D721Med (cell line): ENCODE results near the gene KRTAP10-10.
"Not testable (repeated sequence)": the region's sequence is repeated elsewhere in the genome, so short reads cannot be mapped to it uniquely, and the experiment has no call there.

Source experiments
- DNase-seq: peaks from one replicate; pipeline ENCODE4 v3.0.0; 2011; ENCODE audit warnings: low spot score; ENCODE audit not compliant: insufficient read length
- FAIRE-seq: peaks from 2 replicates; lab custom pipeline; 2011; peaks lifted over from hg19 to GRCh38; lab: Jason Lieb, UNC
- TF ChIP-seq, protein P1 (sequence below): IDR thresholded peaks from 2 replicates; pipeline ENCODE4 v1.5.1; 2012; ENCODE audit warnings: mild to moderate bottlenecking, control low read depth; ENCODE audit not compliant: insufficient read depth; ENCODE audit errors: missing control alignments

KRTAP10-10 gene

DNA sequence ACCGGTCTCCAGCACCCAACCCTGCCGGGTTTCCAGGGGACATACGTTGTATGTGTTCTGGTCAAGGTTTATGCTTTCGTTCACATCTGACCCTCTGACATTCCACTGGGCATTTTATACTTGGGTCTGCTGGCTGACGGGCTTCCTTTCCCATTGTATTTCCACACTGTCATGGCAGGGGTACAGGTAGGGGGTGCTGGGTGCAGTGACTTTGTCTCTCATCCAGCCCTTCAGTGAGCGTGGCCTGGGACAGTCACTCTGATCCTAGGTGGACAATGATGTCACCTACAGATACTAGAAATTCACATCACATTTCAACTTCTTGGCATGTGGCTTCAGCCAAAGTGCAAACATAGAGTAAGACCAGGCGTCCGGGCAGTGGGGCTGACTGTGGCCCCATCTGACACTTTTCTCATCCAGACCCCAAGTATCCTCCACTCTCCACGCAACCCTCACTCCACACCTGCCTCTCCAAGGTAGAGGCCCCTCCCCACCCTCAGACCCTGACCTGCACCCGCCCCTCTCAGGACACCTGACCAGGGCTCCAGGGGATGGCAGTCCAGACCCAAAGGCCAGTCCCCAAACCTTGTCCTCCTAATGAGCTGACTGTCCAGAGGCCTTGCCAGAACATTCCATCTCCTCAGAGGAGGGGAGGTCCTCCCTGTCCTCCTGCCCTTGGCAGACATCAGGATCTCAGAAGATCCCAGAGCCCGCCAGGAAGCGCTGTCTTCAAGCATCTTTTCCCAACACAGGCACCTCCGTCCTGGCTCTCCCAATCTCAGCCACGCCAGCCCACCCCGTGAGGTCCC lies 743 bp upstream of the KRTAP10-10 start:
- FAIRE-seq (no peak), DNase-seq (no peak)
- TF ChIP-seq, protein P1, sequence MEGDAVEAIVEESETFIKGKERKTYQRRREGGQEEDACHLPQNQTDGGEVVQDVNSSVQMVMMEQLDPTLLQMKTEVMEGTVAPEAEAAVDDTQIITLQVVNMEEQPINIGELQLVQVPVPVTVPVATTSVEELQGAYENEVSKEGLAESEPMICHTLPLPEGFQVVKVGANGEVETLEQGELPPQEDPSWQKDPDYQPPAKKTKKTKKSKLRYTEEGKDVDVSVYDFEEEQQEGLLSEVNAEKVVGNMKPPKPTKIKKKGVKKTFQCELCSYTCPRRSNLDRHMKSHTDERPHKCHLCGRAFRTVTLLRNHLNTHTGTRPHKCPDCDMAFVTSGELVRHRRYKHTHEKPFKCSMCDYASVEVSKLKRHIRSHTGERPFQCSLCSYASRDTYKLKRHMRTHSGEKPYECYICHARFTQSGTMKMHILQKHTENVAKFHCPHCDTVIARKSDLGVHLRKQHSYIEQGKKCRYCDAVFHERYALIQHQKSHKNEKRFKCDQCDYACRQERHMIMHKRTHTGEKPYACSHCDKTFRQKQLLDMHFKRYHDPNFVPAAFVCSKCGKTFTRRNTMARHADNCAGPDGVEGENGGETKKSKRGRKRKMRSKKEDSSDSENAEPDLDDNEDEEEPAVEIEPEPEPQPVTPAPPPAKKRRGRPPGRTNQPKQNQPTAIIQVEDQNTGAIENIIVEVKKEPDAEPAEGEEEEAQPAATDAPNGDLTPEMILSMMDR: no peak

GRCh38 chr21:44637851-44638348 lies 744 bp downstream of the KRTAP10-10 start:
- not testable (repeated sequence) for FAIRE-seq, DNase-seq

DNA sequence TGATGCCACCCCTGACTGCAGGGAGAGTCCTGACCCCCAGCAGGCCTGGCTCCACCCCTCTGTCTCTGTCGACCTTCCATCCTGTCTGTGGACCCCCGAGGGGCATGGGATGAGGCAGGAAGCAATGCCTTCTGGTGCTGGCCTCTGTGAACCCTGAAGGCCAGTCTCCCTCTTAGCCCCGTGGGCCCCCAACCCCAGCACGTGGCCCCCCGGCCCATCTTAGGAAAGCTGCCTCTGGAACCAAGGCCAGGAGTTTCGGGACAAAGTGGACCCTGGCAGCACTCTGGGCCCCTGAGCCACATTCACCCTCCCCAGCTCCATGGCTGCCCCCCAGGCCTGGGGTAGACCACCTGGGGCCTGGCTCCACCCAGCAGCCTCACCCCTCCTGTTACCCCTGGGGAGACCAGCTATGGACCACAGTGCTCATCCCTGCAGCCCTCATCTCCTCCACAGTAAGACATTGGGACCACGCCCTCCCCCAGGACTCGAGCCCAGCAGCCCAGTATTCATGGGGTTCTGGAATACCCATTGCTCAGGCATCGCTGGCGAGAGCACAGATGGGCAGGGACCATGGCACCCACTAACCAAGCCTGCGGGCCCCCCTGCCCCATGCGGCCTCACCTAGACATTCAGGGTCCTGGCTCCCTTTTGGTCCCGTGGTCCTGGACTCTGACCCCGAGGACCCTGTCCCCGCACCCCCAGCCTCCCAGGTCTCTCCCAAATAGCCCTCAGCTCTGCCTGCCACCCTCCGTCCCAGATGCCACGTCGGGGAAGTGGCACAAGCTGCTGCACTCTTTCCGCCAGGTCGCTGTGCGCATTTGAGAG lies 1.6 kb downstream of the KRTAP10-10 start:
- DNase-seq, FAIRE-seq: not testable (repeated sequence)

DNA sequence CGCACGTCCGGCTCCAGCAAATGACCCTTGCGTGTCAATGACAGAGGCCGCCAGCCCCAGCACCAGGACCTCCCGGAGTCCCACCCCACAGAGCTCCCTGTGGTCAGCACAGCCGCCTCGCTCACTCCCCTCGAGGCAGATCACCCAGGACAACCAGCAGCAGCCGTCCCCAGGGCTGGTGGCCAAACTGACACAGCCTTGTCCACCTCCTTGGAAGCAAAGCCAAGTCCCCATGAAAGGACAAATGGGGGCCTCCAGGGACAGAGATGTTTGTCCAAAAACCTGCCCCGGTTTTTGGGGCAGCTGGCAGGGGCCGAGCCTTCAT lies 2.1 kb downstream of the KRTAP10-10 start:
- DNase-seq (no peak), FAIRE-seq (no peak)
- TF ChIP-seq, protein P1: no peak

- DNase-seq (no peak), FAIRE-seq (no peak)
- TF ChIP-seq, protein P1: no peak
Measured at GRCh38 chr21:44640761-44641160, 3.6 kb downstream of the KRTAP10-10 start.

GRCh38 chr21:44643741-44644310 lies 6.7 kb downstream of the KRTAP10-10 start:
- TF ChIP-seq, protein P1: no peak
- no peak for FAIRE-seq

GRCh38 chr21:44644878-44645277 lies 7.7 kb downstream of the KRTAP10-10 start:
- TF ChIP-seq, protein P1: no peak
- DNase-seq: no peak
- no peak for FAIRE-seq

More at GRCh38 chr21:44643741-44644310, 6.7 kb downstream of the KRTAP10-10 start:
- DNase-seq: no peak

DNA sequence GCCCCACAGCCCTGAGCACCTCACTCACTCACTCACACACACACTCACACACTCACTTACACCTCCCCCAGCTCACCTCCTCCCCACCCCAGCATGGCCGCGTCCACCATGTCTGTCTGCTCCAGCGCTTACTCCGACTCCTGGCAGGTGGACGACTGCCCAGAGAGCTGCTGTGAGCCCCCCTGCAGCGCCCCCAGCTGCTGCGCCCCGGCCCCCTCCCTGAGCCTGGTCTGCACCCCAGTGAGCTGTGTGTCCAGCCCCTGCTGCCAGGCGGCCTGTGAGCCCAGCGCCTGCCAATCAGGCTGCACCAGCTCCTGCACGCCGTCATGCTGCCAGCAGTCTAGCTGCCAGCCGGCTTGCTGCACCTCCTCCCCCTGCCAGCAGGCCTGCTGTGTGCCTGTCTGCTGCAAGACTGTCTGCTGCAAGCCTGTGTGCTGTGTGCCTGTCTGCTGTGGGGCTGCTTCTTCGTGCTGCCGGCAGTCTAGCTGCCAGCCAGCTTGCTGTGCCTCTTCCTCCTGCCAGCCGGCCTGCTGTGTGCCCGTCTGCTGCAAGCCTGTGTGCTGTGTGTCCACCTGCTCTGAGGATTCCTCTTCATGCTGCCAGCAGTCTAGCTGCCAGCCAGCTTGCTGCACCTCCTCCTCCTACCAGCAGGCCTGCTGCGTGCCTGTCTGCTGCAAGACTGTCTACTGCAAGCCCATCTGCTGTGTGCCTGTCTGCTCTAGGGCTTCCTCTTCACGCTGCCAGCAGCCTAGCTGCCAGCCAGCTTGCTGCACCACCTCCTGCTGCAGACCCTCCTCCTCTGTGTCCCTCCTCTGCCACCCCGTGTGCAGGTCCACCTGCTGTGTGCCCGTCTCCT lies 9.4 kb downstream of the KRTAP10-10 start, which contains the start of gene KRTAP10-11:
KRTAP10-11 (plus strand) TSS at position 49 of the 856 bp plus-strand sequence; CDS start at position 94, 45 bp downstream.
- not testable (repeated sequence) for FAIRE-seq, DNase-seq
